OCI-LY3 (cell line): ENCODE data around the gene RTN4RL2.

ENCODE experiments used
- H2AFZ ChIP-seq: fragments of 200-600, 300-600 bp; shearing (Covaris generic); 2 replicates; pipeline ENCODE4 v1.6.0; 2014; ENCODE audit warnings: antibody characterized with exemption, low read depth, low read length
- H3K27ac ChIP-seq: fragments of 200-600, 300-600 bp; sonication (generic); 2 replicates; pipeline ENCODE4 v1.5.1; 2014; ENCODE audit warnings: mild to moderate bottlenecking, low read length, moderate library complexity, mixed read lengths
- H3K27me3 ChIP-seq: fragments of 200-600, 300-600 bp; sonication (generic); 2 replicates; pipeline ENCODE4 v1.6.1; 2014; ENCODE audit warnings: low read depth, low read length, mixed read lengths
- H3K36me3 ChIP-seq: fragments of 200-600, 300-600 bp; sonication (generic); replicated peaks from 2 replicates; pipeline ENCODE3; 2014; ENCODE audit warnings: low read depth, low read length, mixed read lengths
- H3K4me1 ChIP-seq: fragments of 300-600, 200-600 bp; sonication (generic); 2 replicates; pipeline ENCODE4 v1.6.1; 2014; ENCODE audit warnings: low read length, mixed read lengths
- H3K4me2 ChIP-seq: fragments of 200-600, 300-600 bp; sonication (generic); 2 replicates; pipeline ENCODE4 v1.6.1; 2014; ENCODE audit warnings: low read length, mixed read lengths
- H3K4me3 ChIP-seq: fragments of 300-600, 200-600 bp; sonication (generic); 2 replicates; pipeline ENCODE4 v1.5.1; 2014; ENCODE audit warnings: antibody characterized with exemption, mild to moderate bottlenecking, low read length, moderate library complexity
- H3K79me2 ChIP-seq: fragments of 300-600, 200-600 bp; shearing (Covaris generic); 2 replicates; pipeline ENCODE4 v1.6.1; 2014; ENCODE audit warnings: mild to moderate bottlenecking, low read length, mixed read lengths
- H3K9ac ChIP-seq: fragments of 300-600, 200-600 bp; shearing (Covaris generic); 2 replicates; pipeline ENCODE4 v1.6.0; 2014; ENCODE audit warnings: mild to moderate bottlenecking, low read length, moderate library complexity
- H3K9me3 ChIP-seq: fragments of 200-600, 300-600 bp; shearing (Covaris generic); 2 replicates; pipeline ENCODE4 v1.6.1; 2014; ENCODE audit warnings: low read length, mixed read lengths; ENCODE audit not compliant: insufficient read depth
- H4K20me1 ChIP-seq: fragments of 200-600, 300-600 bp; sonication (generic); 2 replicates; pipeline ENCODE4 v1.6.1; 2016; ENCODE audit warnings: low read length, mixed read lengths; ENCODE audit not compliant: insufficient read depth
- CTCF ChIP-seq: fragments of 200-600, 300-600 bp; sonication (generic); IDR thresholded peaks from 2 replicates; pipeline ENCODE4 v1.5.1; 2014; ENCODE audit warnings: antibody characterized with exemption, low read length, low read depth
- EZH2phosphoT487 ChIP-seq: fragments of 200-600 bp; shearing (Covaris generic); IDR thresholded peaks from 2 replicates; pipeline ENCODE4 v1.6.1; 2018; ENCODE audit warnings: antibody characterized with exemption, mixed run types, low read depth

RTN4RL2 gene

DNA sequence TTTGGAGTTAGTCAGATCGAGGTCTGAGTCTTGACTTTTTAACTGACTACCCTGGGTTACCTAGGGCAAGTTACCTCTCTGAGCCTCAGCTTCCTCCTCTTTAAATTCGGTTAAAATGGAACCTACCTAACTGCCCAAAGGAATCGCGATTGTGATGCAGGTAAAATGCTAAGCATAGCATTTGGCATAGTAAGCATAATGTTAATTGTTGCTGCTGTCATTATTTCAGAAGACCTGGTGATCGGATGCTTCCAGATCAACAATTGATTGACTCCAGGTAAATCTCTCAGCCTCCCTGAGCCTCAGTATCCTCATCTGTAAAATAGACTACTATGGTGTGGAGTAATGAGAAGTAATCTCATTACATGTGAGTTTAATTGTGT is 55.7 kb downstream of the RTN4RL2 start:
- Histone ChIP-seq H3K9me3 (no peaks in the 10 kb centered on the region), H3K4me1 (peaks cover 19% of the 10 kb centered on the region), H3K36me3 (peaks cover 13% of the 10 kb centered on the region), H3K4me3 (peak overlapping the region; percentile 89), H3K9ac (peak overlapping the region; percentile 86), H3K27me3 (no peaks in the 10 kb centered on the region), H4K20me1 (peaks cover 6% of the 10 kb centered on the region; the same call in 1 of the 2 replicates), H3K27ac (peak overlapping the region; percentile 56; the same call in 1 of the 2 replicates), H3K79me2 (peaks cover 51% of the 10 kb centered on the region), H3K4me2 (peak overlapping the region; percentile 80), H2AFZ (peak overlapping the region; percentile 95)
- TF ChIP-seq EZH2phosphoT487: no peak
- TF ChIP-seq CTCF: no peak

DNA sequence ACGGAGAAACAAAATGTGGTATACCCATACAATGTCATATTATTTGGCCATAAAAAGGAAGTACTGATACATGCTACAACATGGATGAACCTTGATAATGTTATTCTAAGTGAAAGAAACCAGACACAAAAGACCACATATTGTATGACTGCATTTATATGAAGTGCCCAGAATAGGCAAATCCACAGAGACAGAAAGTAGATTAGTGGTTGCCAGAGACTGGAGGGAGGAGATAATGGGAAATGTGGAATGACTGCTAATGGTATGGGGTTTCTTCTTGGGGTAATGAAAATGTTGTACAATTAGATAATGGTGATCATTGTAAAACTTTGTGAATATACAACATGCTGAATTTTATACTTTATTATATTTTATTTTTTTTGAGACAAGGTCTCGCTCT is 60.8 kb downstream of the RTN4RL2 start:
- Histone ChIP-seq H2AFZ (no peak overlapping the region), H3K79me2 (peaks cover 1% of the 10 kb centered on the region), H3K27me3 (no peaks in the 10 kb centered on the region), H3K27ac (no peak overlapping the region), H3K4me1 (peaks cover 7% of the 10 kb centered on the region; the same call in 1 of the 2 replicates), H4K20me1 (no peaks in the 10 kb centered on the region), H3K9ac (no peak overlapping the region), H3K9me3 (no peaks in the 10 kb centered on the region), H3K4me3 (no peak overlapping the region), H3K4me2 (no peak overlapping the region), H3K36me3 (peaks cover 11% of the 10 kb centered on the region)
- TF ChIP-seq CTCF (no peak), EZH2phosphoT487 (no peak)

GRCh38 chr11:57523419-57523818 is 63.1 kb downstream of the RTN4RL2 start:
- no peak overlapping the region for H2AFZ ChIP-seq
- H3K4me3 ChIP-seq: no peak overlapping the region
- no peak overlapping the region for H3K4me2 ChIP-seq
- no peak overlapping the region for H3K27ac ChIP-seq
- no peaks in the 10 kb centered on the region for H4K20me1 ChIP-seq
- H3K9me3 ChIP-seq: no peaks in the 10 kb centered on the region
- H3K79me2 ChIP-seq: peaks cover 14% of the 10 kb centered on the region
- no peak for TF ChIP-seq EZH2phosphoT487
- no peak overlapping the region for H3K9ac ChIP-seq
- H3K36me3 ChIP-seq: peaks cover 25% of the 10 kb centered on the region
- peaks cover 4% of the 10 kb centered on the region; the same call in 1 of the 2 replicates for H3K4me1 ChIP-seq
- H3K27me3 ChIP-seq: no peaks in the 10 kb centered on the region
